SK-N-SH treated with all-trans-retinoic acid at 6 μM for 48 hours (cell line): ENCODE measurements around the gene ADGRL4.
"Not testable (repeated sequence)": the region's sequence is repeated elsewhere in the genome, so short reads cannot be mapped to it uniquely, and the experiment has no call there.

Experiments used
- ATAC-seq: fragments of 200-7000 bp; cut with Tn5 transposase; 3 replicates; pipeline ENCODE4 v1.9.1; 2020; ENCODE audit warnings: mild to moderate bottlenecking, moderate library complexity
- BACH2 ChIP-seq: fragments of 250-450 bp; sonication (Bioruptor Pico); IDR thresholded peaks from 2 replicates; pipeline ENCODE4 v1.9.0; 2021; ENCODE audit warnings: mild to moderate bottlenecking, borderline replicate concordance
- CREB5 ChIP-seq: fragments of 250-450 bp; sonication (Bioruptor Pico); IDR thresholded peaks from 2 replicates; pipeline ENCODE4 v1.5.1; 2020; ENCODE audit warnings: low read depth, mild to moderate bottlenecking, moderate library complexity
- CSDC2 ChIP-seq: fragments of 250-450 bp; sonication (Bioruptor Pico); IDR thresholded peaks from 2 replicates; pipeline ENCODE4 v1.5.0; 2020; ENCODE audit warnings: mild to moderate bottlenecking, moderate library complexity
- CSRNP3 ChIP-seq: fragments of 250-450 bp; sonication (Bioruptor Pico); IDR thresholded peaks from 2 replicates; pipeline ENCODE4 v1.5.1; 2021; ENCODE audit warnings: mild to moderate bottlenecking, moderate library complexity
- ESRRG ChIP-seq: fragments of 250-450 bp; sonication (Bioruptor Pico); IDR thresholded peaks from 2 replicates; pipeline ENCODE4 v1.6.1; 2021; ENCODE audit warnings: mild to moderate bottlenecking
- GLIS3 ChIP-seq: fragments of 250-450 bp; sonication (Bioruptor Pico); IDR thresholded peaks from 2 replicates; pipeline ENCODE4 v1.5.0; 2020; ENCODE audit warnings: mild to moderate bottlenecking, moderate library complexity
- ISL1 ChIP-seq: fragments of 250-450 bp; sonication (Bioruptor Pico); IDR thresholded peaks from 2 replicates; pipeline ENCODE4 v2.1.2; 2022; ENCODE audit warnings: mild to moderate bottlenecking, moderate library complexity
- OSR1 ChIP-seq: fragments of 250-450 bp; sonication (Bioruptor Pico); IDR thresholded peaks from 2 replicates; pipeline ENCODE4 v1.8.0; 2022; ENCODE audit warnings: moderate library complexity, mild to moderate bottlenecking, inconsistent platforms
- POU6F1 ChIP-seq: fragments of 250-450 bp; sonication (Bioruptor Pico); IDR thresholded peaks from 2 replicates; pipeline ENCODE4 v1.8.0; 2021; ENCODE audit warnings: low read depth, mild to moderate bottlenecking, moderate library complexity, borderline replicate concordance
- PPARA ChIP-seq: fragments of 250-450 bp; sonication (Bioruptor Pico); IDR thresholded peaks from 2 replicates; pipeline ENCODE4 v1.5.0; 2020; ENCODE audit warnings: mild to moderate bottlenecking, borderline replicate concordance
- RARB ChIP-seq: fragments of 250-450 bp; sonication (Bioruptor Pico); IDR thresholded peaks from 2 replicates; pipeline ENCODE4 v1.8.0; 2021; ENCODE audit warnings: mild to moderate bottlenecking, moderate library complexity
- SNAI2 ChIP-seq: fragments of 250-450 bp; sonication (Bioruptor Pico); IDR thresholded peaks from 2 replicates; pipeline ENCODE4 v1.5.0; 2020; ENCODE audit warnings: mild to moderate bottlenecking, moderate library complexity
- TCF4 ChIP-seq: fragments of 250-450 bp; sonication (Bioruptor Pico); IDR thresholded peaks from 2 replicates; pipeline ENCODE4 v1.8.0; 2021; ENCODE audit warnings: mild to moderate bottlenecking, moderate library complexity, borderline replicate concordance
- TOX ChIP-seq: fragments of 250-450 bp; sonication (Bioruptor Pico); IDR thresholded peaks from 2 replicates; pipeline ENCODE4 v1.8.0; 2021; ENCODE audit warnings: mild to moderate bottlenecking, moderate library complexity, borderline replicate concordance
- TSHZ2 ChIP-seq: fragments of 250-450 bp; sonication (Bioruptor Pico); IDR thresholded peaks from 2 replicates; pipeline ENCODE4 v1.5.0; 2020; ENCODE audit warnings: mild to moderate bottlenecking, moderate library complexity
- ZFP3 ChIP-seq: fragments of 250-450 bp; sonication (Bioruptor Pico); IDR thresholded peaks from 2 replicates; pipeline ENCODE4 v1.5.0; 2020; ENCODE audit warnings: mild to moderate bottlenecking, moderate library complexity
- ZFP30 ChIP-seq: fragments of 450-650 bp; formaldehyde crosslinking; IDR thresholded peaks from 2 replicates; pipeline ENCODE4 v1.5.0; 2022; ENCODE audit warnings: mild to moderate bottlenecking, moderate library complexity
- ZNF565 ChIP-seq: fragments of 450-650 bp; formaldehyde crosslinking; conservative IDR thresholded peaks from 2 replicates; pipeline ENCODE4 v1.5.0; 2020; ENCODE audit warnings: low read depth, mild to moderate bottlenecking, moderate library complexity
- ZNF70 ChIP-seq: fragments of 450-650 bp; formaldehyde crosslinking; IDR thresholded peaks from 2 replicates; pipeline ENCODE4 v1.5.0; 2020; ENCODE audit warnings: mild to moderate bottlenecking, moderate library complexity
- ZNF8 ChIP-seq: fragments of 450-650 bp; formaldehyde crosslinking; IDR thresholded peaks from 2 replicates; pipeline ENCODE4 v1.5.0; 2020; ENCODE audit warnings: mild to moderate bottlenecking, moderate library complexity

ADGRL4 gene

GRCh38 chr1:78987042-78987441, 19.5 kb downstream of the ADGRL4 start:
- no peak for TF ChIP-seq CSDC2 (CRISPR knock-in tag)
- TF ChIP-seq OSR1 (CRISPR knock-in tag) = no peak
- TF ChIP-seq GLIS3 (CRISPR knock-in tag) = no peak
- no peak for TF ChIP-seq ZFP3 (CRISPR knock-in tag)
- no peak for ATAC-seq

- no peak for ATAC-seq
- TF ChIP-seq RARB (no peak), CREB5 (CRISPR knock-in tag) (no peak), POU6F1 (CRISPR knock-in tag) (no peak), TSHZ2 (CRISPR knock-in tag) (no peak), ZNF565 (no peak), GLIS3 (CRISPR knock-in tag) (no peak), TCF4 (CRISPR knock-in tag) (no peak), ZFP3 (CRISPR knock-in tag) (no peak), PPARA (CRISPR knock-in tag) (no peak), SNAI2 (CRISPR knock-in tag) (no peak), ZNF70 (CRISPR knock-in tag) (no peak), BACH2 (CRISPR knock-in tag) (no peak), CSDC2 (CRISPR knock-in tag) (no peak), ISL1 (CRISPR knock-in tag) (no peak), ZFP30 (CRISPR knock-in tag) (no peak), ZNF8 (CRISPR knock-in tag) (no peak), TOX (CRISPR knock-in tag) (no peak), OSR1 (CRISPR knock-in tag) (no peak), ESRRG (CRISPR knock-in tag) (no peak), CSRNP3 (CRISPR knock-in tag) (no peak)
Measured at GRCh38 chr1:78980511-78980910, 26.0 kb downstream of the ADGRL4 start.

GRCh38 chr1:78972723-78973122, 33.8 kb downstream of the ADGRL4 start:
- ATAC-seq = no peak
- TF ChIP-seq ESRRG (CRISPR knock-in tag) = no peak
- TF ChIP-seq, all 23 proteins: peak for 0

GRCh38 chr1:78967091-78967490, 39.4 kb downstream of the ADGRL4 start:
- ATAC-seq = not testable (repeated sequence)

- no peak for TF ChIP-seq TOX (CRISPR knock-in tag)
- no peak for TF ChIP-seq CSRNP3 (CRISPR knock-in tag)
- no peak for ATAC-seq
Measured at GRCh38 chr1:78958711-78959110, 47.8 kb downstream of the ADGRL4 start.
